ENCODE data around the gene APBB1. TPM values are rescaled to one million over a fixed set of nuclear protein-coding genes. Genes with fewer than 3 reads are reported as not detected.

Gene APBB1
- total and polyA plus RNA-seq, 2 donors (not counting 1 experiment from before 2014, with no cell fraction given) = 23.4 to 32.5 TPM

DNA sequence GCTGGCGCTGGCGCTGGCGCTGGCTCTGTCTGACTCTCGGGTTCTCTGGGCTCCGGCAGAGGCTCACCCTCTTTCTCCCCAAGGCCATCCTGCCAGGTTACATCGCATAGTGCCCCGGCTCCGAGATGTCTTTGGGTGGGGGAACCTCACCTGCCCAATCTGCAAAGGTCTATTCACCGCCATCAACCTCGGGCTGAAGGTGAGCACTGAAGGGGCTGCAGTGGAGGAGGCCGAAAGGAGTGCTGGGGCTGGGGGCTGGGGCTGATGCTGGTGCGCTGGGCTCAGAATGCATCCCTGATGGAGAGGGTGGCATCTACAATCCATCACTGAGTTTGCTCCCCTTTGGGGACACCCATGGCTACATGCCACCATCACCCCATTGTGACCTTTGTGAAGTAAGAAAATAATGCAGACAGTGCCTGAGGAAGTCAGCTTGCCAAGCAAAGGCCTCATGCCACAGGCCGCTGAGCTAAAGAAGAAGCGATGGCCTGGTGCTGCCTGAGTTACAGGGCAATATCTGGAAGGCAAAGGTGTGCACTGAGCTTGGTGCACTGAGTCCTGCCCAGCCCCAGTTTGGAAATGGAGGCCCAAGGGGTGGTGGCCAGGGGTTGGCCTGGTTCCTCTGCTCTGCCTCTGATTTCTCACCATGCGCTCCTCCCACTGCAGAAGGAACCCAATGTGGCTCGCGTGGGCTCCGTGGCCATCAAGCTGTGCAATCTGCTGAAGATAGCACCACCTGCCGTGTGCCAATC lies 28.0 kb downstream of the APBB1 start:
- Histone ChIP-seq H3K4me3 (ENCODE audit: control extremely low read depth in 1 of 5, extremely low read depth in 1 of 5, insufficient read depth in 1 of 5, low read depth in 2 of 5, low read length in 4 of 5) (peak overlapping the region; percentile 70 to 93 (median 85)), H3K9me3 (ENCODE audit: control extremely low read depth in 1 of 3, control insufficient read depth in 2 of 3, insufficient read depth in 1 of 3, low read length in 2 of 3) (no peaks in the 10 kb centered on the region), H3K27ac (ENCODE audit: low read length in 2 of 2) (peak overlapping the region; percentile 83 to 98), H3K79me2 (ENCODE audit: control insufficient read depth, insufficient read depth, low read length) (peaks cover 34% of the 10 kb centered on the region), H3K4me1 (ENCODE audit: control insufficient read depth in 2 of 2, insufficient read depth in 2 of 2, low read length in 2 of 2) (peaks cover 18 to 32% of the 10 kb centered on the region in 2 donors), H2AFZ (ENCODE audit: insufficient read depth, low read depth, low read length, poor library complexity, severe bottlenecking) (peak overlapping the region; percentile 89), H3K36me3 (replicated peaks in 1 of 2; ENCODE audit: control extremely low read depth in 1 of 2, control insufficient read depth in 1 of 2, extremely low read depth in 1 of 2, insufficient read depth in 2 of 2, low read length in 1 of 2) (peaks cover 0 to 13% of the 10 kb centered on the region in 2 experiments), H4K20me1 (ENCODE audit: control insufficient read depth, insufficient read depth, low read length, poor library complexity, severe bottlenecking) (no peaks in the 10 kb centered on the region), H3K9ac (ENCODE audit: low read length) (peak overlapping the region; percentile 77), H3K4me2 (replicated peaks; ENCODE audit: low read depth, low read length, poor library complexity, severe bottlenecking) (peak overlapping the region; percentile 86), H3K27me3 (replicated peaks in 1 of 4; ENCODE audit: control extremely low read depth in 1 of 4, control insufficient read depth in 3 of 4, insufficient read depth in 4 of 4, low read length in 3 of 4) (no peaks in the 10 kb centered on the region)
- Mint-ChIP-seq H3K27ac (peak overlapping the region; percentile 85), H3K4me3 (peak overlapping the region; percentile 97), H3K27me3 (no peaks in the 10 kb centered on the region), H3K9me3 (ENCODE audit: insufficient read depth) (no peaks in the 10 kb centered on the region), H3K4me1 (peaks cover 32% of the 10 kb centered on the region)
- ATAC-seq (ENCODE audit: low read depth) (no peak), DNase-seq (no peak)
- 44% methylated on average over 14 of the region's 19 CpGs for WGBS (ENCODE audit: insufficient coverage)
- intact Hi-C loops (cut with micrococcal nuclease) = loop anchor here (1.0 kb wide), 6 partner anchors 28 to 292 kb away; partner anchors contain the start of genes APBB1, ARFIP2, FHIP1B and ILK
- ChIA-PET CTCF (interaction anchor here (0.8 to 5.6 kb wide), 11 partner anchors 9 to 214 kb away, joined by 3 to 65 read pairs (median 4); partner anchors contain the start of gene APBB1), POLR2A (interaction anchor here (0.8 to 2.1 kb wide), 9 partner anchors 12 to 292 kb away, joined by 3 to 23 read pairs (median 5); partner anchors contain the start of genes APBB1, ARFIP2, FHIP1B and MRPL17)
- TF ChIP-seq, protein P1, sequence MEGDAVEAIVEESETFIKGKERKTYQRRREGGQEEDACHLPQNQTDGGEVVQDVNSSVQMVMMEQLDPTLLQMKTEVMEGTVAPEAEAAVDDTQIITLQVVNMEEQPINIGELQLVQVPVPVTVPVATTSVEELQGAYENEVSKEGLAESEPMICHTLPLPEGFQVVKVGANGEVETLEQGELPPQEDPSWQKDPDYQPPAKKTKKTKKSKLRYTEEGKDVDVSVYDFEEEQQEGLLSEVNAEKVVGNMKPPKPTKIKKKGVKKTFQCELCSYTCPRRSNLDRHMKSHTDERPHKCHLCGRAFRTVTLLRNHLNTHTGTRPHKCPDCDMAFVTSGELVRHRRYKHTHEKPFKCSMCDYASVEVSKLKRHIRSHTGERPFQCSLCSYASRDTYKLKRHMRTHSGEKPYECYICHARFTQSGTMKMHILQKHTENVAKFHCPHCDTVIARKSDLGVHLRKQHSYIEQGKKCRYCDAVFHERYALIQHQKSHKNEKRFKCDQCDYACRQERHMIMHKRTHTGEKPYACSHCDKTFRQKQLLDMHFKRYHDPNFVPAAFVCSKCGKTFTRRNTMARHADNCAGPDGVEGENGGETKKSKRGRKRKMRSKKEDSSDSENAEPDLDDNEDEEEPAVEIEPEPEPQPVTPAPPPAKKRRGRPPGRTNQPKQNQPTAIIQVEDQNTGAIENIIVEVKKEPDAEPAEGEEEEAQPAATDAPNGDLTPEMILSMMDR (IDR thresholded peaks at IDR 0.05) = no peak
- TF ChIP-seq EZH2 (IDR thresholded peaks at IDR 0.05; ENCODE audit: borderline replicate concordance, insufficient read depth, low read depth, low read length, poor library complexity, severe bottlenecking) = no peak
